ENCODE results near the gene KRT6B. TPM values are rescaled to one million over a fixed set of nuclear protein-coding genes. Genes with fewer than 3 reads are reported as not detected.

Gene KRT6B
- total and polyA plus RNA-seq, 2 donors (not counting 3 experiments of a cell fraction or from before 2014, with no cell fraction given) = 0.03 TPM; not detected in 1

GRCh38 chr12:52496590-52497071 lies 44.7 kb upstream of the KRT6B start:
- Histone ChIP-seq H3K9me3 (replicated peaks; ENCODE audit: control insufficient read depth, insufficient read depth, low read length) (no peaks in the 10 kb centered on the region), H3K9ac (replicated peaks; ENCODE audit: extremely low read depth, insufficient read depth, low read length) (no peak overlapping the region), H3K4me1 (ENCODE audit: control insufficient read depth, extremely low read depth, insufficient read depth, low read length) (no peaks in the 10 kb centered on the region), H3K27me3 (ENCODE audit: control insufficient read depth in 2 of 2, insufficient read depth in 2 of 2, low read length in 2 of 2) (peaks cover 10% of the 10 kb centered on the region in 2 experiments), H3K27ac (ENCODE audit: insufficient read depth, low read depth, low read length) (no peak overlapping the region), H3K9me1 (replicated peaks; ENCODE audit: control insufficient read depth, extremely low read depth, insufficient read depth, low read length) (no peaks in the 10 kb centered on the region), H4K20me1 (replicated peaks; ENCODE audit: control insufficient read depth, extremely low read depth, insufficient read depth, low read length) (no peaks in the 10 kb centered on the region), H2AFZ (ENCODE audit: low read depth, low read length) (no peak overlapping the region), H3K4me2 (ENCODE audit: insufficient read depth, low read length) (no peak overlapping the region), H3K4me3 (replicated peaks in 1 of 3; ENCODE audit: insufficient read depth in 1 of 3, low read depth in 1 of 3, low read length in 3 of 3) (no peak overlapping the region), H3K79me2 (ENCODE audit: control insufficient read depth, insufficient read depth, low read length) (no peaks in the 10 kb centered on the region), H3K36me3 (ENCODE audit: control insufficient read depth in 2 of 2, extremely low read depth in 1 of 2, insufficient read depth in 2 of 2, low read length in 2 of 2) (no peaks in the 10 kb centered on the region)
- ChIA-PET POLR2A (no interaction called here), CTCF (no interaction called here)
- no peak for DNase-seq (ENCODE audit: low read depth, low spot score)
- dilution Hi-C loops (cut with MboI; ENCODE audit: extremely low pct_ligation_motif_present, low sequenced_read_pairs) (no loop called here), intact Hi-C loops (cut with micrococcal nuclease) (no loop called here)
- FAIRE-seq = no peak
- TF ChIP-seq JUN (IDR thresholded peaks at IDR 0.05; ENCODE audit: borderline replicate concordance, insufficient read depth, insufficient read length, low read depth) = no peak
- TF ChIP-seq, protein P1, sequence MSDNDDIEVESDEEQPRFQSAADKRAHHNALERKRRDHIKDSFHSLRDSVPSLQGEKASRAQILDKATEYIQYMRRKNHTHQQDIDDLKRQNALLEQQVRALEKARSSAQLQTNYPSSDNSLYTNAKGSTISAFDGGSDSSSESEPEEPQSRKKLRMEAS (IDR thresholded peaks at IDR 0.05; ENCODE audit: insufficient read depth, insufficient read length) = no peak
- no peak for TF ChIP-seq POLR2AphosphoS5 (IDR thresholded peaks at IDR 0.05; ENCODE audit: insufficient read depth, low read depth, low read length)
- TF ChIP-seq CTCF (IDR thresholded peaks at IDR 0.05; ENCODE audit: extremely low read depth in 1 of 2, insufficient read depth in 1 of 2, low read depth in 1 of 2, low read length in 2 of 2) = no peak
- no peak for TF ChIP-seq FOS (IDR thresholded peaks at IDR 0.05; ENCODE audit: borderline replicate concordance, insufficient read depth, low read length)
- TF ChIP-seq EZH2 (IDR thresholded peaks at IDR 0.05; ENCODE audit: borderline replicate concordance, low read depth, low read length, severe bottlenecking) = no peak
- no peak for TF ChIP-seq POLR2A (IDR thresholded peaks at IDR 0.05; ENCODE audit: low read depth, low read length)
- TF ChIP-seq MYC (IDR thresholded peaks at IDR 0.05; ENCODE audit: low read depth, low read length) = no peak
- TF ChIP-seq GATA2 (IDR thresholded peaks at IDR 0.05; ENCODE audit: insufficient read depth, insufficient read length, low read depth, low read length) = no peak
- no TSS peak for BruUV-seq (replicated peaks)
